Pancreas (tissue), 10 donors: ENCODE results near the gene PAFAH1B2. TPM values are rescaled to one million over a fixed set of nuclear protein-coding genes. Genes with fewer than 3 reads are reported as not detected.
A peak's percentile ranks its signal among the peaks of the same experiment; 100 is the strongest.
"Not testable (repeated sequence)": the region's sequence is repeated elsewhere in the genome, so short reads cannot be mapped to it uniquely, and the experiment has no call there.

Experiments used
- ATAC-seq, 4 donors: fragments of 200-7000 bp; cut with Tn5 transposase; one replicate each; pipeline versions ENCODE4 v1.8.0 to v1.9.1; 2020; ENCODE audit warnings: mild to moderate bottlenecking in 4 of 4, moderate library complexity in 4 of 4
- DNase-seq, 6 donors: peaks; one replicate each; pipeline ENCODE4 v3.0.0-alpha.2; 2020
- FAIRE-seq: peaks from 2 replicates; lab custom pipeline; 2012; peaks lifted over from hg19 to GRCh38; lab: Jason Lieb, UNC
- H3K27ac ChIP-seq, 4 donors: fragments of 200-600 bp; sonication (generic); 1 replicate in 3 of 4; 2 replicates in 1 of 4; pipeline versions ENCODE4 v1.5.0 to v1.8.0; 2020
- H3K27me3 ChIP-seq, 4 donors: fragments of 200-600 bp; one replicate each; pipeline ENCODE4 v1.8.0; 2021
- H3K36me3 ChIP-seq, 3 donors: fragments of 200-600 bp; sonication (generic) in 1 of 3; one replicate each; pipeline versions ENCODE4 v1.5.0 to v1.8.0; 2020 to 2021
- H3K4me1 ChIP-seq, 3 donors: fragments of 200-600 bp; one replicate each; pipeline ENCODE4 v1.8.0; 2021
- H3K4me3 ChIP-seq, 4 donors: fragments of 200-600 bp; sonication (generic) in 2 of 4; one replicate each; pipeline versions ENCODE4 v1.5.0 to v1.8.0; 2020 to 2021
- H3K9me3 ChIP-seq, 4 donors: fragments of 200-600 bp; one replicate each; pipeline ENCODE4 v1.8.0; 2021
- CTCF ChIP-seq, 4 donors: fragments of 200-600 bp; sonication (generic) in 3 of 4; IDR thresholded peaks; one replicate each; pipeline versions ENCODE4 v1.5.0 to v1.8.0; 2021; ENCODE audit warnings: antibody characterized with exemption in 4 of 4
- whole genome bisulfite sequencing, 2 donors: extraction: QIAGEN DNeasy Blood & Tissue Kit; methylation state at CpG; one replicate each; pipeline ENCODE4 v1.1.7; 2013; 5-methylcytosine and 5-hydroxymethylcytosine counted together
- intact Hi-C, 3 donors: fragments of 100-400 bp; cut with DNase I; formaldehyde crosslinking; loops; one replicate each; pipeline versions ENCODE4 v1.11.1 to v1.14.2; 2022
- polyA plus RNA-seq, 2 donors: library from polyadenylated mRNA; stranded (reverse); fragments of 200-250 nt; gene quantifications; one replicate each; pipeline ENCODE4 v1.2.3, GENCODE V29; 2013
- total RNA-seq, 6 donors: library from RNA; stranded (reverse); fragmentation: NEBNext Ultra II Directional in 4 of 6; extraction: Animal tissue kit (Norgen Biotek cat#: 25700) in 4 of 6; gene quantifications; one replicate each; pipeline versions ENCODE4 v1.2.1 to v1.2.4, GENCODE V29; 2021 to 2023
- donor health status: healthy with polysubstance abuse.
- donor health status: DM: no; HTN: no; CAD: no; lungs with moderate emphysema.
- donor health status: DM: no; HTN: no; CAD: no.
- donor health status: control.
- donor health status: control.
- donor health status: Bipolar disorder and iron deficiency.
- donor health status: DM: yes; HTN: yes; CAD: no.
- donor health status: DM: no; HTN: no; CAD: no.
- donor health status: DM: no; HTN: no; CAD: no.
- donor health status: DM: yes; HTN: yes; CAD: no.

The PAFAH1B2 gene
- total and polyA plus RNA-seq, 8 donors: 14.8 to 47.7 (median 24.3) TPM

GRCh38 chr11:117180661-117181585 lies 36.8 kb downstream of the PAFAH1B2 start:
- DNase-seq: peak; percentile 81 to 92 (median 84)
- H3K27me3 ChIP-seq: no peaks in the 10 kb centered on the region
- peaks cover 8 to 36% (median 18%) of the 10 kb centered on the region in 3 donors for H3K4me1 ChIP-seq
- intact Hi-C loops: loop anchor here in 1 of 3 donors (5.0 kb wide), 1 partner anchor 41 kb away; no protein-coding TSS in a partner anchor
- FAIRE-seq: no peak
- ATAC-seq: peak; percentile 43 to 62 (median 60)
- 31 to 36% methylated on average over 21 to 22 of the region's 22 CpGs for WGBS, 2 donors
- H3K4me3 ChIP-seq: peak overlapping the region in 2 of 4 donors; percentile 82 to 86
- peaks cover 0 to 10% (median 4%) of the 10 kb centered on the region in 3 donors for H3K36me3 ChIP-seq
- H3K9me3 ChIP-seq: no peaks in the 10 kb centered on the region
- peak overlapping the region in 3 of 4 donors; percentile 7 to 98 (median 92) for H3K27ac ChIP-seq
- peak; percentile 29 to 56 (median 48) for TF ChIP-seq CTCF (IDR thresholded peaks at IDR 0.05)

GRCh38 chr11:117181586-117182550 lies 37.8 kb downstream of the PAFAH1B2 start:
- FAIRE-seq: no peak
- intact Hi-C loops: loop anchor here in 1 of 3 donors (5.0 kb wide), 1 partner anchor 40 kb away; no protein-coding TSS in a partner anchor
- H3K27ac ChIP-seq: no peak overlapping the region

GRCh38 chr11:117182551-117182935 lies 38.5 kb downstream of the PAFAH1B2 start:
- no peak for FAIRE-seq
- ATAC-seq: no peak
- DNase-seq: peak in 1 of 6 donors; percentile 13
- no peak overlapping the region for H3K4me3 ChIP-seq
- intact Hi-C loops: loop anchor here in 1 of 3 donors (5.0 kb wide), 1 partner anchor 40 kb away; no protein-coding TSS in a partner anchor
- peaks cover 8 to 34% (median 20%) of the 10 kb centered on the region in 3 donors for H3K4me1 ChIP-seq
- H3K36me3 ChIP-seq: peaks cover 0 to 12% (median 4%) of the 10 kb centered on the region in 3 donors
- H3K9me3 ChIP-seq: no peaks in the 10 kb centered on the region
- 69 to 76% methylated on average over 10 of the region's 10 CpGs for WGBS, 2 donors
- peak overlapping the region in 1 of 4 donors; percentile 5 for H3K27ac ChIP-seq
- TF ChIP-seq CTCF (IDR thresholded peaks at IDR 0.05): no peak
- no peaks in the 10 kb centered on the region for H3K27me3 ChIP-seq

More at GRCh38 chr11:117181586-117182550, 37.8 kb downstream of the PAFAH1B2 start:
- peak overlapping the region in 2 of 4 donors; percentile 4 to 82 for H3K4me3 ChIP-seq
- H3K27me3 ChIP-seq: no peaks in the 10 kb centered on the region
- WGBS, 2 donors: 53 to 70% methylated on average over 22 of the region's 22 CpGs
- DNase-seq (peak in 1 of 6 donors; percentile 18), ATAC-seq (no peak)
- peaks cover 8 to 36% (median 20%) of the 10 kb centered on the region in 3 donors for H3K4me1 ChIP-seq
- no peaks in the 10 kb centered on the region for H3K9me3 ChIP-seq
- H3K36me3 ChIP-seq: peaks cover 0 to 10% (median 4%) of the 10 kb centered on the region in 3 donors
- no peak for TF ChIP-seq CTCF (IDR thresholded peaks at IDR 0.05)

- FAIRE-seq: not testable (repeated sequence)
Measured at GRCh38 chr11:117183178-117183577, 39.1 kb downstream of the PAFAH1B2 start.

More at GRCh38 chr11:117183178-117183577, 39.1 kb downstream of the PAFAH1B2 start:
- H3K36me3 ChIP-seq: peaks cover 0 to 18% (median 6%) of the 10 kb centered on the region in 3 donors
- H3K9me3 ChIP-seq, ATAC-seq, H3K4me3 ChIP-seq, DNase-seq, H3K27me3 ChIP-seq: not testable (repeated sequence)
- H3K4me1 ChIP-seq: peaks cover 8 to 33% (median 20%) of the 10 kb centered on the region in 3 donors
- WGBS, 2 donors: 84 to 92% methylated on average over 13 of the region's 13 CpGs
- H3K27ac ChIP-seq: peak overlapping the region in 1 of 4 donors; percentile 5
- intact Hi-C loops: loop anchor here in 1 of 3 donors (5.0 kb wide), 1 partner anchor 39 kb away; no protein-coding TSS in a partner anchor
